Stimulated activated CD8-positive, alpha-beta memory T cell treated with anti-CD3 and anti-CD28 coated beads, Interleukin-12 subunit alpha, Interleukin-12 subunit beta, amount 100 ng/mL, for 1 hour (primary cell): ENCODE data around the gene ADAMTS13.
"Not testable (repeated sequence)": the region's sequence is repeated elsewhere in the genome, so short reads cannot be mapped to it uniquely, and the experiment has no call there.

ENCODE experiments used
- DNase-seq: peaks from one replicate; pipeline ENCODE4 v3.0.0-alpha.2; 2020; ENCODE audit warnings: low read depth

Gene ADAMTS13

GRCh38 chr9:133392308-133392707 lies 29.9 kb upstream of the ADAMTS13 start:
- not testable (repeated sequence) for DNase-seq

GRCh38 chr9:133393399-133393798 lies 28.8 kb upstream of the ADAMTS13 start:
- DNase-seq: no peak

- DNase-seq: no peak
Measured at GRCh38 chr9:133394687-133395271, 27.4 kb upstream of the ADAMTS13 start.

GRCh38 chr9:133396952-133397351 lies 25.2 kb upstream of the ADAMTS13 start:
- no peak for DNase-seq

GRCh38 chr9:133397370-133397769 lies 24.8 kb upstream of the ADAMTS13 start:
- DNase-seq: no peak

- no peak for DNase-seq
Measured at GRCh38 chr9:133397895-133398294, 24.3 kb upstream of the ADAMTS13 start.

GRCh38 chr9:133400292-133400691 lies 21.9 kb upstream of the ADAMTS13 start:
- DNase-seq: no peak

- no peak for DNase-seq
Measured at GRCh38 chr9:133401588-133401987, 20.6 kb upstream of the ADAMTS13 start.

- DNase-seq: no peak
Measured at GRCh38 chr9:133402689-133403088, 19.5 kb upstream of the ADAMTS13 start.

GRCh38 chr9:133403766-133404453 lies 18.3 kb upstream of the ADAMTS13 start:
- peak; percentile 45 for DNase-seq

- no peak for DNase-seq
Measured at GRCh38 chr9:133404454-133405002, 17.6 kb upstream of the ADAMTS13 start.

- DNase-seq: no peak
Measured at GRCh38 chr9:133405508-133406438, 16.4 kb upstream of the ADAMTS13 start.

- DNase-seq: peak; percentile 62
Measured at GRCh38 chr9:133406480-133407307, 15.5 kb upstream of the ADAMTS13 start.

- no peak for DNase-seq
Measured at GRCh38 chr9:133408042-133408441, 14.1 kb upstream of the ADAMTS13 start.

GRCh38 chr9:133415170-133415569 lies 7.0 kb upstream of the ADAMTS13 start:
- DNase-seq: no peak

GRCh38 chr9:133417541-133418461 lies 4.4 kb upstream of the ADAMTS13 start, which contains the start of gene REXO4:
TSS of gene REXO4 (minus strand) at chr9:133418010. CDS start at chr9:133417844, 166 bp downstream.
- DNase-seq: peak; percentile 62

- DNase-seq: no peak
Measured at GRCh38 chr9:133419005-133419404, 3.2 kb upstream of the ADAMTS13 start.

- no peak for DNase-seq
Measured at GRCh38 chr9:133420392-133420827, 1.8 kb upstream of the ADAMTS13 start.

GRCh38 chr9:133423216-133423615 lies 1.0 kb downstream of the ADAMTS13 start:
- no peak for DNase-seq

GRCh38 chr9:133424187-133424586 lies 2.0 kb downstream of the ADAMTS13 start:
- DNase-seq: no peak
